Measurements from ENCODE around the gene OR2V2. TPM values are rescaled to one million over a fixed set of nuclear protein-coding genes. Genes with fewer than 3 reads are reported as not detected.
"Not testable (repeated sequence)": the region's sequence is repeated elsewhere in the genome, so short reads cannot be mapped to it uniquely, and the experiment has no call there.

Gene OR2V2
- total RNA-seq, 4 donors from 2014 or later = not detected

DNA sequence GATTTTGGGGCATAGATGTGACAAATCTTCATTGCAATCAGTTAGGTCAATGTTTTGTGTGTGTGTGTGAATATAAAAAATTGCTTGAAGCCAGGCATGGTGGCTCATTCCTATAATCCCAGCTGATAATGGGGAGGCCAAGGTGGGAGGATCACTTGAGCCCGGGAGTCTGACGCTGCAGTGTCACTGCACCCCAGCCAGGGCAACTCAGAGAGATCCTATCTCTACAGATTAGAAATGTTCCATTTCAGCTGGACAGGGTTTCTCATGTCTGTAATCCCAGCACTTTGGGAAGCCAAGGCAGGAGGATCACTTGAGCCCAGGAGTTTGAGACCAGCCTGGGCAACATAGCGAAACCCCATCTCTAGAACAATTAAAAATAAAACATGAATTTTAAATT, 11.5 kb downstream of the OR2V2 start:
- TF ChIP-seq POLR2A (IDR thresholded peaks at IDR 0.05) (no peak), EP300 (IDR thresholded peaks at IDR 0.05) (no peak), POLR2AphosphoS5 (IDR thresholded peaks at IDR 0.05) (no peak)
- TF ChIP-seq, protein P1, sequence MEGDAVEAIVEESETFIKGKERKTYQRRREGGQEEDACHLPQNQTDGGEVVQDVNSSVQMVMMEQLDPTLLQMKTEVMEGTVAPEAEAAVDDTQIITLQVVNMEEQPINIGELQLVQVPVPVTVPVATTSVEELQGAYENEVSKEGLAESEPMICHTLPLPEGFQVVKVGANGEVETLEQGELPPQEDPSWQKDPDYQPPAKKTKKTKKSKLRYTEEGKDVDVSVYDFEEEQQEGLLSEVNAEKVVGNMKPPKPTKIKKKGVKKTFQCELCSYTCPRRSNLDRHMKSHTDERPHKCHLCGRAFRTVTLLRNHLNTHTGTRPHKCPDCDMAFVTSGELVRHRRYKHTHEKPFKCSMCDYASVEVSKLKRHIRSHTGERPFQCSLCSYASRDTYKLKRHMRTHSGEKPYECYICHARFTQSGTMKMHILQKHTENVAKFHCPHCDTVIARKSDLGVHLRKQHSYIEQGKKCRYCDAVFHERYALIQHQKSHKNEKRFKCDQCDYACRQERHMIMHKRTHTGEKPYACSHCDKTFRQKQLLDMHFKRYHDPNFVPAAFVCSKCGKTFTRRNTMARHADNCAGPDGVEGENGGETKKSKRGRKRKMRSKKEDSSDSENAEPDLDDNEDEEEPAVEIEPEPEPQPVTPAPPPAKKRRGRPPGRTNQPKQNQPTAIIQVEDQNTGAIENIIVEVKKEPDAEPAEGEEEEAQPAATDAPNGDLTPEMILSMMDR (IDR thresholded peaks at IDR 0.05) = no peak

DNA sequence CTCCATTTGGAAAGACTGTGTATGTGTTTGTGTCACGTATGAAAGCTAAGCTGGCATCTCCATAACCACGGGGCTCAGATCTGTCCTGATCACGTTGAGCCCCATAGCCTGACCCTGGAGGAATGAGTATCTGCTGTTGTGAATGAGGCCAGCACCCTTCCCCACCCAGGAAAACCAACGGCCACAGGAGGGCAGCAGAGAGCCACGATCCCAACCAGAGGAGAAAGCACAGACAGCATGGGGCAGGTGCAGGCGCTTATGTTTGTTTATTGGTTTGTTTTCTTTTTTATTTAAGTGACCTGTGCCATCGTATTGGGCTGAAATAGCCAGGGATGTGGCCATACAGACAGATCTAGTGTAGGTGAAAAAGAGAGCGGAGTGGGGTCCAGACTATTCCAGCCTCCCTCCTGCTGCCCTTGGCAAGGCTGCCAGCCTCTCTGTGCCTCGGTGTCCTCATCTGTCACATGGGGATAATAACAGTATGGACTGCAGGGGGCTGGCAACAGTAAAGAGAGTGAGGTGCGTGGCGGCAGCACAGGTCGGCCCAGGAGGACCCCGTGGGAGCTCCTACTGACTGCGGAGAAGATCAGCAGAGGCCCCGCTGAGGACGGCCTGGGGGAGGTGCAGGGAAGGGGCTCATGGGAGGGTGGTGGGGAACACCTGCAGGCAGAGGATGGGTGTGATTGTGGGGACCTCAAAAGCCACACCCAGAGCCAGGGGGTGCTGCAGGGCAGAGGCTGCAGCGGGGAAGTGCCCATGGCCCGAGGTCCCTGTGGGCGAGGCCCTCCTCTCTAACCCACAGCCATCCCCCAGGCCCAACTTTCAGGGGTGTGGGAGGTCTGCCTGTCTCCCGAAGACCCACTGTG, 12.1 kb downstream of the OR2V2 start:
- Histone ChIP-seq H3K4me3 (no peak overlapping the region), H3K4me1 (peaks cover 3% of the 10 kb centered on the region), H3K27me3 (peaks cover 25% of the 10 kb centered on the region), H3K9me3 (no peaks in the 10 kb centered on the region), H3K27ac (no peak overlapping the region), H3K36me3 (no peaks in the 10 kb centered on the region)
- peak; percentile 87 to 89 for DNase-seq (ENCODE audit: low spot score in 2 of 2)
- 43% methylated on average over 16 of the region's 20 CpGs for WGBS
- TF ChIP-seq EP300 (IDR thresholded peaks at IDR 0.05) = no peak
- no peak for TF ChIP-seq POLR2A (IDR thresholded peaks at IDR 0.05)
- TF ChIP-seq, protein P1 (IDR thresholded peaks at IDR 0.05) = peak; percentile 71 to 84

More for the DNA sequence above, 11.5 kb downstream of the OR2V2 start:
- H3K27me3 ChIP-seq = peaks cover 19% of the 10 kb centered on the region
- peaks cover 3% of the 10 kb centered on the region for H3K4me1 ChIP-seq
- no peak overlapping the region for H3K27ac ChIP-seq
- H3K36me3 ChIP-seq = no peaks in the 10 kb centered on the region
- H3K9me3 ChIP-seq = no peaks in the 10 kb centered on the region
- no peak overlapping the region for H3K4me3 ChIP-seq
- WGBS = 100% methylated on average over 3 of the region's 3 CpGs
- no peak for DNase-seq (ENCODE audit: low spot score in 2 of 2)

DNA sequence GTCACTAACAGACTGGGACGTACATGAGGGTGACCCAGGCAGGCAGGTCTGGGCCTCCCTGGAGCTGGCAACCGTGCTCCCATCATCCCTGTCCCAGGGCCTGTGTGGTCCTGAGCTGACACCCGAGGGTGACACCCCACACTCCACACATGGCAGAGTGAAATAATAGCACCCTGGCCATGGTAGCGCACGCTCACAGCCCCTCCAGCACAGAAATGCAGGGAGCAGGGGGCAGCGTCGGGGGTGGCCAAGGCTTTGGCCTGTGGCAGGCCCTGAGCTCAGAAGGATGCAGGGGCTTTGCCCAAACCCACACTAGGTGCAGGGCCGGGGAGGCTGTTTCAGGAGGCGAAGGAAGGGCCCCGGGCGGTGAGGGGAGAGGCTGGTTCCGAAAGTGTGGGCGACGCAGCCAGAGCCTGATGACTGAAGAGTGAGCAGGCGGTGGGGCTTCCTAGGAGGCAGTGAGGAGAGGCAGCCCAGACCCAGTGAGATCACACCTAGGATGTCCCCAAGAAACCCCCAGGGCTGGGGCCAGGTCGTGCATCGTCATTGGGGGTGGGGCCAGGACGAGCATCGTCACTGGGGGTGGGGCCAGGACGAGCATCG, 12.9 kb downstream of the OR2V2 start:
- Histone ChIP-seq H3K27ac (no peak overlapping the region), H3K4me3 (peak overlapping the region; percentile 15), H3K27me3 (peaks cover 31% of the 10 kb centered on the region), H3K4me1 (peaks cover 3% of the 10 kb centered on the region), H3K36me3 (no peaks in the 10 kb centered on the region), H3K9me3 (no peaks in the 10 kb centered on the region)
- TF ChIP-seq, protein P1 (IDR thresholded peaks at IDR 0.05) = no peak
- TF ChIP-seq EP300 (IDR thresholded peaks at IDR 0.05) (no peak), POLR2A (IDR thresholded peaks at IDR 0.05) (no peak), POLR2AphosphoS5 (IDR thresholded peaks at IDR 0.05) (no peak)
- WGBS = 80% methylated on average over 4 of the region's 21 CpGs
- DNase-seq (ENCODE audit: low spot score in 2 of 2) = peak; percentile 77 to 81

DNA sequence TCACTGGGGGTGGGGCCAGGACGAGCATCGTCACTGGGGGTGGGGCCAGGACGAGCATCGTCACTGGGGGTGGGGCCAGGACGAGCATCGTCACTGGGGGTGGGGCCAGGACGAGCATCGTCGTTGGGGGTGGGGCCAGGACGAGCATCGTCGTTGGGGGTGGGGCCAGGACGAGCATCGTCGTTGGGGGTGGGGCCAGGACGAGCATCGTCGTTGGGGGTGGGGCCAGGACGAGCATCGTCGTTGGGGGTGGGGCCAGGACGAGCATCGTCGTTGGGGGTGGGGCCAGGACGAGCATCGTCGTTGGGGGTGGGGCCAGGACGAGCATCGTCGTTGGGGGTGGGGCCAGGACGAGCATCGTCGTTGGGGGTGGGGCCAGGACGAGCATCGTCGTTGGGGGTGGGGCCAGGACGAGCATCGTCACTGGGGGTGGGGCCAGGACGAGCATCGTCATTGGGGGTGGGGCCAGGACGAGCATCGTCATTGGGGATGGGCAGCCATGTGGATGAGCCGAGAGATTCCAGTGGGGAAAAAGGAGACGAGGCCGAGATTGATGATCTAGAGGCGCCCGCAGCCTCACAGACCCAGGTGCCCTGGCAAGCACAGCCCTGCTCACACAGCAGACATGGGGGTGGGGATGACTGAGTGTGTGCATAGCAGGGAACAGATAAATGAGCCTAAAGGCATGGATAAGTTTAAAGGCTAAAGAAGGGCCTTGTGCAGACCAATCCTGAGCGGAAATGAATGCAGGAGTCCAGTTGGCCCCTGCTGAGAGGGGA, 13.6 kb downstream of the OR2V2 start:
- H3K4me1 ChIP-seq, H3K9me3 ChIP-seq, H3K36me3 ChIP-seq, H3K27ac ChIP-seq: not testable (repeated sequence)
- peaks cover 38% of the 10 kb centered on the region for H3K27me3 ChIP-seq
- DNase-seq (ENCODE audit: low spot score in 2 of 2) = peak in 1 of 2 donors; percentile 71
- peak overlapping the region; percentile 15 for H3K4me3 ChIP-seq
- WGBS = 38% methylated on average over 6 of the region's 48 CpGs

DNA sequence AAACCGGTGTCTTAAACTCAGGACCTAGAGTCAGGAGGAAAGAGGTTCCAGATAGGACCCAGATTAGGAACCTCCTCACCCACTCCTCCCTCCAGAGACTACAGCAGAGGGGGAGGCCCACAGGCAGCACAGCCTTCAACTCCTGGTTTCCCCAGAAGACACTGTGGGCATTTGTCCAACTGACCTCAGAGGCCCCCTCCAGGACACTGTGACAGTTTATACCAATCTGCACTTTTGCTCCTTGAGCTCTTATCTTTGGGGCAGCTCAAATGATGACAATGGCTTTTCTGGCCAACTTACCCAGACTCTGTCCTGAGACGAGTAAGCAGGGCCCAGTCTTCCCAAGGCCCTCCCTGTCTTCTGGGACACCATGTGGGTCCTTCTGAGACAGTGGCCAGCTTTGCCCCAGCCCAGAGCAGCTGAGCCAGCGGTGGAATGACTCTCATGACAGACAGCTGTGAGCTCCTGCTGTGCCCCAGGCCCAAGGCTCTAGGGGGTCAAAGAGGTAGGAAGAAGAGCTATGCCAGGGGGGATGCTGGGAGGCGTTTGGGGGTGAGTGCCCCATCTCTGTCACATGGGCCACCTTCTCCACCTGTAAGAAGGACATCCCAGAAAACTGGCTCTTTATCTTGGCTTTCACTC, 14.3 kb downstream of the OR2V2 start:
- H3K4me1 ChIP-seq = peaks cover 3% of the 10 kb centered on the region
- no peak overlapping the region for H3K27ac ChIP-seq
- H3K4me3 ChIP-seq = no peak overlapping the region
- WGBS = 63% methylated on average over 3 of the region's 4 CpGs
- H3K27me3 ChIP-seq = peaks cover 45% of the 10 kb centered on the region
- peak in 1 of 2 donors; percentile 53 for DNase-seq (ENCODE audit: low spot score in 2 of 2)
- TF ChIP-seq, protein P1 (IDR thresholded peaks at IDR 0.05) = no peak
- TF ChIP-seq EP300 (IDR thresholded peaks at IDR 0.05) (no peak), POLR2A (IDR thresholded peaks at IDR 0.05) (no peak), POLR2AphosphoS5 (IDR thresholded peaks at IDR 0.05) (no peak)
- no peaks in the 10 kb centered on the region for H3K9me3 ChIP-seq
- H3K36me3 ChIP-seq = no peaks in the 10 kb centered on the region
